HG03558 (cell line): ENCODE results near the gene CEMIP.

Source experiments
- ATAC-seq: cut with Tn5 transposase; IDR thresholded peaks from one replicate; pipeline ENCODE4 v1.9.1; 2021; ENCODE audit warnings: moderate number of reproducible peaks; ENCODE audit not compliant: unreplicated experiment; ENCODE audit errors: extremely low read depth

The CEMIP gene

DNA sequence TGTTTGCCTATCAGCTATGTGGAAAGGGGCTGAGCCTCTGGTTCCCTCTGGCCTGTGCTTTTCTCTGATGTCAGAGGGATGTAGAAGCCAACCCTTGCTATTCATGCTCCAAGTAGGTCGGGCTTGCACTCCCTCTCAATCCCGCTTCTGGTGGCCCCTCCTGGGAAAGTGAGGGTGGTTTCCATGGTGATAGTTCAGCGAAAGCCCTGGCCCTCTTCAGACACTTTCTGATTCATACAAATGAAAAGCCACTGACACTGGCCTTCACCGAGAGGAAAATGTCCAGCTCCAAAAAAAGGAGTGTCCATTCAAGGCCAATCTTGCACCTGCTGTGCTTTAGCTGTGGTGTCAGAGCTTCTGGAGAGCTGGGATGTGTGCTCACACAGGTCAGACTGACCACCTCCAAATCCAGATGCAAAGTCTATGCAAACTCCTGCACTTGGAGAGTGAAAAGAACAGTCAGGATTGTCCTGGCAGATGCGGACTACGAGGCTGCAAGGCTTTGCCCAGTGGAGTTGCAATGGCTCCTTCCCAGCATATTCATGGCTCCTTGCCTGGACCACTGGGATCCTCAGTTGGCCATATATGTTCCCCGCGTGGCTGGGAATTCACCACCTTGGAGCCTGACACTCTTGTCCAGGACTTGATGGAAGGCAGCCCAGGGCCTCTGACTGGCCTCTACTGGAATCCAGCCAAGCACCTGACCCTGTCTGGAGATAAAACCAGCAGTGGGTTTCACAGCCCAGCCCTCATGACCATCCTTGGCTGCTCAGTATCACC, 96.6 kb downstream of the CEMIP start:
- no peak for ATAC-seq

DNA sequence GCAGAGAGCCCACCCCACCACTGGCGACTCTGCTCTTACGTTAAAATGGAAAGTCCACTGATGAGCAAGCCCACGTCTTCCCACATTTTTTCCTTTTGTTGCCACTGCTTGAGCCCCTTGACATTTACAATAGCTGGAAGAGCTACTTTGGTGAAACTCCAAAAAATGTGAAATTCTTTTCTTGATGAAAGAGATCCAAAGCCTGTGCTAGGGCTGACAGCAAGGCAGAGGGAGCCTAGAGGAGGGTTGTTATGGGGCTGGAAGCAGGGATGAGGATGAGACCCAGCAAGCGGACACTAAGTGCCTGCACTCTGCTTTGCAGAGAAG, 97.1 kb downstream of the CEMIP start:
- no peak for ATAC-seq

DNA sequence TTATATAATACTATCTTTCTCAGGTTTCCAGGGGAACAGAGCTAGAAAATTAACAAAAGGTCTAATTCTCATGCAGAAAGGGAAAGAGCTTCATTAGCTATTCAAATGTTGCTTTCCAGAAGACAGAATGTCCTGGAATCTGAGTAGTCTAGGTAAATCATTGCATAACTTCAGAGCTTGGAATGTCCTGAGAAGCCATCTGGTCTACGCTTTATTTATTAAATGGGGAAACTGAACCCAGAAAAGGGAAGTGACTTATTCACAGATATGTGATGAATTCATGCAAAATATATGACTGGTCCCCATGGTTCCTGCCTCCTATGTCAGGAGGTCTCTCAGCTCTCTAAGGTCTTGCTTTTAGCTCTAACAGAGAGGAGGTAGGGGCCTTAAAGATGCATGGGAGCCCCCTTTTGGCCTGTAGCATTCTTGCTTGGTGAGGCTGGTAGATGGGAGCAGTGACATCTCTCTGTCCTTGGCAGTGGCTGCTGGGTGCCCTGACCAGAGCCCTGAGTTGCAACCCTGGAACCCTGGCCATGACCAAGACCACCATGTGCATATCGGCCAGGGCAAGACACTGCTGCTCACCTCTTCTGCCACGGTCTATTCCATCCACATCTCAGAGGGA, 99.2 kb downstream of the CEMIP start:
- ATAC-seq: no peak

GRCh38 chr15:80878867-80879250, 99.7 kb downstream of the CEMIP start:
- no peak for ATAC-seq

GRCh38 chr15:80880086-80880485, 100.9 kb downstream of the CEMIP start:
- no peak for ATAC-seq

DNA sequence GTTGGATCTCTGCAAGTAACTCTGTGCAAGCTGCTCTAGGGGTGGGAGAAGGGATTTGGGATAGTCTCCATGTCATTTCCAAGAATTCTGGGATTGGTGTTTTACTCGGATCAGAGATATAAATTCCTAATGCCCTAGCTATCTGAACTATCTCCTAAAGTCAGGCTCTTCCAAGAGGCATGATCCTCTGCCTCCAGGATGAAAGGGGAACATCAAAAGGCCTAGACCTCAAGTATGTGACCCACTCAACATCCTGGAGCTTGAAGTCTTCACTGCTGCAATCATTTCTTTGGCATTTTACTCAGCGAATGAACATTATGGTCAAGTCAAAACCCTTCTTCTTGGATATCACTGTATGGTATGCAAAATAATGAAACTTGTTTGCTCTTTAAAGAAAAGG, 104.5 kb downstream of the CEMIP start:
- no peak for ATAC-seq

DNA sequence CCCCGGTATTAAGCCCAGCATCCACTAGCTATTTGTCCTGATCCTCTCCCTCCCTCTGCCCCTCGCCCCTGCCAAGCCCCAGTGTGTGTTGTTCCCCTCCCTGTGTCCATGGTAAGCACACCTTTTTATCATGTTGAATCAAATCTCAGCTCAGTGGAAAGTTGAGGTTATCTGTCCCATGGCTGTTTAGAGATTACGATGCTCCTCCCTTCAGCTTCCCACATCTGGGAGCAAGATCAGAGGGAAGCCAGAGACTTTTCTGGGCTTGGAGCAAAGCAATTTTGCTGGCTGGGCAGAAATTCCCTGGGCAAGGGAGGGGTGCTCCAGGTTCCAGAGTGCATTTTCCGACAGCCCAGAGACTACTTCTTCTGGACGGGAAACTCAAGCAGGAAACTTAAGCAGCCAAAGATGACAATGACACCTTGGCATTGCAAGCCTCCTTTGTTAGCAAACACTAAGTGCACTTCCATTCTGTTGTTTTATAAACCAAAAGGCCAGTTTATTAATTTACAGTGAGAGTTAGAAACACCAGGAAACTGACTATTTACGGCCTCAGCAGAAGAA, 105.9 kb downstream of the CEMIP start:
- no peak for ATAC-seq

- ATAC-seq: no peak
Measured at GRCh38 chr15:80887148-80887547, 108.0 kb downstream of the CEMIP start.

GRCh38 chr15:80888846-80889245, 109.7 kb downstream of the CEMIP start:
- no peak for ATAC-seq

- ATAC-seq: no peak
Measured at GRCh38 chr15:80890341-80891005, 111.3 kb downstream of the CEMIP start.

DNA sequence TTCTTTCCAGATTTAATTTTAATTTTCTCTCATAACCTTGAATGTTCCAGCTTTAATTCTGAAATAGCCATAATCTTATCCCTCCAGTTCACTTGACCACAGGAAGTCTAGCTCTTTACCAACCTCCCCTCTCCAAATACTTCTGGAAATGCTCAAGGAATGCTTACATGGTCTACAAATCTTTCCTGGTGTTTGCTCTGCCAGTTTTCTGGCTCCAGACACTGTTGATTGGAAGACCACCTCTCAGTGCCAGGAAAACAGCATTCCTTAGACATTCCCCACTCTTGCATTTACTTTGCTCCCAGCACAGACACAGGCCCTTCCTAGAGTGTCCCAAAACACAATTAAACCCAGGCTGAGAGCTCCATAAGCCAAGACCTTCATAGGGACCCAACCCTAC, 111.8 kb downstream of the CEMIP start:
- ATAC-seq: no peak

GRCh38 chr15:80892414-80892813, 113.2 kb downstream of the CEMIP start:
- ATAC-seq: no peak

- no peak for ATAC-seq
Measured at GRCh38 chr15:80893777-80894176, 114.6 kb downstream of the CEMIP start.

GRCh38 chr15:80895091-80895490, 115.9 kb downstream of the CEMIP start:
- ATAC-seq: no peak

DNA sequence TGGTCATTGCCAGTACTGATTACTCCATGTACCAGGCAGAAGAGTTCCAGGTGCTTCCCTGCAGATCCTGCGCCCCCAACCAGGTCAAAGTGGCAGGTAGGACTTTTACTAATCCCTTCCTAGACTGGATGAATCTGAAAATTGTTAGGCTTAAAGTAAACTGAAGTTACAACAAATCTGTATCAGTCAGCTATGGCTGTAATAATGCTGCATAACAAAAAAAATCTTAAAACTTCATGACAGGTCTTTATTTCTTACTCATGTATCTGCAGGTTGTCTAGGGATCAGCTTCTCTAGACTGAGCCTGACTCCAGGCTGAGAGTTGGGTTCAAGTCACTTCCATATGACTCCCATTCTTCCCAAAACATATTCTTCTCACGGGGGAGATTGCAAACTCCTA, 116.8 kb downstream of the CEMIP start:
- ATAC-seq: no peak

DNA sequence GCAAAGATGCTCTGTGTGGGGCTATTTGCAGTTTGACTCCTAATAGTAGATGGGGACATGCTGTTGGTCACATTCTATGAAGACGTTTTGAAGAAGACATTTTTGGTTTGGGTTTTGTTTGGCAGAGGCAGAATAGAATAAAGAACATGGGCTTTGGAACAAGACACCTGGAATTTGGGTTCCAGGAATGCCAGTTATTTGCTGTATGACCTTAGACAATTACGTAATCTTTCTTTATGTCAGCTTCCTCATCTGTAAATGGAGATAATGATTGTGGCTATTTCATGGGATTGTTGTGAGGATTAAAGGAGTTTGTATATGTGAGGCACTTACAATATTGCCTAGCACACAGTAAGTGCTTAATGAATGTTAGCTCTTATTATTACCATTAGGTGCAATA, 118.9 kb downstream of the CEMIP start:
- no peak for ATAC-seq

DNA sequence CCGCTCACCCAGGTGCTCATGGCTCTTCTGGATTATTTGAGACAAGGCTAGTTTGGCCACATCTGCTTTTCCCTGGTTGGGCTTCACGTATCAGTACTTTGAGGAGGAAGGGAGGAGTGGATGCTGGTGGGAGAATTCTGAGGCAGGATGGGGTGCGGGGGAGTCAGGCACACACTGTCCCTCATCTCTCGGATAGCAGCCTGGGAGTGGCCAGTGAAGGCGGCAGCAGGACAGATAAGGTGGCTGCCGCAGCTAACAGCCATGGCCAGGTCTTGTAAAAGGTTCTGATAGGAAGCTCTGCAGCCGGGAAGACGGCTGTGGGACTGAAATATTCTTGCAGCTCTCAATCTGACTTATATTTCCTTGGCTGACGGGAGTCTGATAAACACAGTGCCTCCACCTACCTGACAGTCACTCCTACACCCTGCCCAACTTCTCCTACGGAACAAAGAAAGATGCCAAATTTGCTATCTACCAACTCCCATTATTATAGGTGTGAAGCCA, 123.2 kb downstream of the CEMIP start:
- no peak for ATAC-seq

GRCh38 chr15:80904998-80905397, 125.8 kb downstream of the CEMIP start:
- ATAC-seq: no peak

- no peak for ATAC-seq
Measured at GRCh38 chr15:80906159-80906766, 127.1 kb downstream of the CEMIP start.

GRCh38 chr15:80911821-80912220, 132.7 kb downstream of the CEMIP start:
- ATAC-seq: no peak

DNA sequence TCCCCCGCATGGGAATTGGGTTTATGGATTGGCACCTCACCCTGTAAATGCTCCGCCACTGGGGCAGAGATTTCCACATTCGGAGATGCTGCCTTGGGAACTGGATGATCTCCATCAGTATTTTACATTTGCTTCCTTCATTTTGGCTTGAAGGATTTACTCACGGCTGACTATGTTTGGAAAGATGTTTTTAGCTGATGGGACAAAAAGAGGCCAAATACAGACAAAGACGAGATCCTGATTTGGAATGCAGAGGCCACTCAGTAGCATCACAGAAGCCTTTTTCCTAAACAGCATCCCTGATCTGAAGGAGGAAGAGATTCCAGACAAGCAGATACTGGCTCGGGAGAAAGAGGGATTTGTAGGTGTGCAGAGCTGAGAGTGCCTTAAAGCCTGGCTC, 133.5 kb downstream of the CEMIP start:
- ATAC-seq: no peak
